ENCODE results near the gene WDR33. TPM values are rescaled to one million over a fixed set of nuclear protein-coding genes. Genes with fewer than 3 reads are reported as not detected.
A peak's percentile ranks its signal among the peaks of the same experiment; 100 is the strongest.

Gene WDR33
- total RNA-seq, 1 donor from 2014 or later: 81.0 TPM

- no peak for DNase-seq (ENCODE audit: low spot score)
- no peaks in the 10 kb centered on the region for H3K9me3 Mint-ChIP-seq
- no peaks in the 10 kb centered on the region for H3K27me3 Mint-ChIP-seq (ENCODE audit: insufficient read depth)
- peaks cover 23% of the 10 kb centered on the region for H3K36me3 Mint-ChIP-seq (ENCODE audit: low read depth)
- peak overlapping the region; percentile 91 for H3K4me3 Mint-ChIP-seq
- peaks cover 35% of the 10 kb centered on the region for H3K4me1 Mint-ChIP-seq (ENCODE audit: low read depth)
- H3K27ac Mint-ChIP-seq: peak overlapping the region; percentile 96
- intact Hi-C loops (cut with micrococcal nuclease): loop anchor here (1.0 to 10.0 kb wide), 3 partner anchors 109 to 618 kb away; partner anchors contain the start of gene WDR33
These were observed 108.5 kb downstream of the WDR33 start for GRCh38 chr2:127702395-127703009.

- Mint-ChIP-seq H3K4me3 (peak overlapping the region; percentile 91), H3K27me3 (ENCODE audit: insufficient read depth) (no peaks in the 10 kb centered on the region), H3K9me3 (no peaks in the 10 kb centered on the region), H3K27ac (peak overlapping the region; percentile 96), H3K4me1 (ENCODE audit: low read depth) (peaks cover 35% of the 10 kb centered on the region), H3K36me3 (ENCODE audit: low read depth) (peaks cover 20% of the 10 kb centered on the region)
- DNase-seq (ENCODE audit: low spot score): peak; percentile 78
- intact Hi-C loops (cut with micrococcal nuclease): loop anchor here (1.0 to 10.0 kb wide), 11 partner anchors 53 to 617 kb away; partner anchors contain the start of genes IWS1, MAP3K2, UGGT1 and WDR33
These were observed 109.1 kb downstream of the WDR33 start for GRCh38 chr2:127701651-127702394.

- Mint-ChIP-seq H3K27me3 (ENCODE audit: insufficient read depth) (no peaks in the 10 kb centered on the region), H3K9me3 (no peaks in the 10 kb centered on the region), H3K36me3 (ENCODE audit: low read depth) (peaks cover 19% of the 10 kb centered on the region), H3K4me1 (ENCODE audit: low read depth) (peaks cover 35% of the 10 kb centered on the region), H3K4me3 (peak within 1 kb of the TSS; percentile 92), H3K27ac (peak within 1 kb of the TSS; percentile 97)
- DNase-seq (ENCODE audit: low spot score): peak; percentile 89
- intact Hi-C loops (cut with micrococcal nuclease): loop anchor here (1.0 to 10.0 kb wide), 10 partner anchors 52 to 616 kb away; partner anchors contain the start of genes IWS1, MAP3K2 and UGGT1
These were observed 109.7 kb downstream of the WDR33 start, which contains the start of gene SFT2D3 for GRCh38 chr2:127701193-127701650. Gene SFT2D3 (plus strand): TSS chr2:127701497. CDS start chr2:127701529, 32 bp downstream.

- H3K27ac Mint-ChIP-seq: peak overlapping the region; percentile 97
- peak overlapping the region; percentile 92 for H3K4me3 Mint-ChIP-seq
- peaks cover 17% of the 10 kb centered on the region for H3K36me3 Mint-ChIP-seq (ENCODE audit: low read depth)
- no peak for DNase-seq (ENCODE audit: low spot score)
- H3K27me3 Mint-ChIP-seq (ENCODE audit: insufficient read depth): no peaks in the 10 kb centered on the region
- no peaks in the 10 kb centered on the region for H3K9me3 Mint-ChIP-seq
- intact Hi-C loops (cut with micrococcal nuclease): loop anchor here (1.0 to 10.0 kb wide), 10 partner anchors 52 to 616 kb away; partner anchors contain the start of genes IWS1, MAP3K2 and UGGT1
- H3K4me1 Mint-ChIP-seq (ENCODE audit: low read depth): peaks cover 35% of the 10 kb centered on the region
These were observed 110.3 kb downstream of the WDR33 start for GRCh38 chr2:127700527-127701192.

GRCh38 chr2:127698553-127699355 lies 112.2 kb downstream of the WDR33 start:
- intact Hi-C loops (cut with micrococcal nuclease): loop anchor here (5.0 kb wide), 1 partner anchor 106 kb away; no protein-coding TSS in a partner anchor
- H3K27ac Mint-ChIP-seq: peak overlapping the region; percentile 3

GRCh38 chr2:127697482-127698180 lies 113.3 kb downstream of the WDR33 start:
- Mint-ChIP-seq H3K4me1 (ENCODE audit: low read depth) (peaks cover 20% of the 10 kb centered on the region), H3K27ac (no peak overlapping the region), H3K4me3 (no peak overlapping the region), H3K9me3 (no peaks in the 10 kb centered on the region), H3K36me3 (ENCODE audit: low read depth) (peaks cover 5% of the 10 kb centered on the region), H3K27me3 (ENCODE audit: insufficient read depth) (no peaks in the 10 kb centered on the region)
- no peak for DNase-seq (ENCODE audit: low spot score)
- intact Hi-C loops (cut with micrococcal nuclease): loop anchor here (5.0 kb wide), 1 partner anchor 105 kb away; no protein-coding TSS in a partner anchor

More at GRCh38 chr2:127698553-127699355, 112.2 kb downstream of the WDR33 start:
- Mint-ChIP-seq H3K4me3 (no peak overlapping the region), H3K27me3 (ENCODE audit: insufficient read depth) (no peaks in the 10 kb centered on the region), H3K9me3 (no peaks in the 10 kb centered on the region), H3K36me3 (ENCODE audit: low read depth) (peaks cover 6% of the 10 kb centered on the region), H3K4me1 (ENCODE audit: low read depth) (peaks cover 27% of the 10 kb centered on the region)
- DNase-seq (ENCODE audit: low spot score): no peak

GRCh38 chr2:127695491-127696472 lies 115.2 kb downstream of the WDR33 start:
- intact Hi-C loops (cut with micrococcal nuclease): loop anchor here (5.0 kb wide), 1 partner anchor 103 kb away; no protein-coding TSS in a partner anchor

GRCh38 chr2:127694986-127695385 lies 116.0 kb downstream of the WDR33 start:
- no peak for DNase-seq (ENCODE audit: low spot score)
- H3K27me3 Mint-ChIP-seq (ENCODE audit: insufficient read depth): no peaks in the 10 kb centered on the region
- no peaks in the 10 kb centered on the region for H3K36me3 Mint-ChIP-seq (ENCODE audit: low read depth)
- no peak overlapping the region for H3K27ac Mint-ChIP-seq
- intact Hi-C loops (cut with micrococcal nuclease): loop anchor here (5.0 kb wide), 1 partner anchor 103 kb away; no protein-coding TSS in a partner anchor
- peaks cover under 1% of the 10 kb centered on the region for H3K4me1 Mint-ChIP-seq (ENCODE audit: low read depth)
- H3K4me3 Mint-ChIP-seq: no peak overlapping the region
- peaks cover 20% of the 10 kb centered on the region for H3K9me3 Mint-ChIP-seq

More at GRCh38 chr2:127695491-127696472, 115.2 kb downstream of the WDR33 start:
- DNase-seq (ENCODE audit: low spot score): no peak
- Mint-ChIP-seq H3K9me3 (peaks cover 18% of the 10 kb centered on the region), H3K4me1 (ENCODE audit: low read depth) (peaks cover 9% of the 10 kb centered on the region), H3K27ac (no peak overlapping the region), H3K4me3 (no peak overlapping the region), H3K36me3 (ENCODE audit: low read depth) (no peaks in the 10 kb centered on the region), H3K27me3 (ENCODE audit: insufficient read depth) (no peaks in the 10 kb centered on the region)

GRCh38 chr2:127690696-127691095 lies 120.3 kb downstream of the WDR33 start:
- Mint-ChIP-seq H3K27ac (no peak overlapping the region), H3K4me3 (no peak overlapping the region), H3K9me3 (peaks cover 33% of the 10 kb centered on the region), H3K36me3 (ENCODE audit: low read depth) (no peaks in the 10 kb centered on the region), H3K4me1 (ENCODE audit: low read depth) (no peaks in the 10 kb centered on the region), H3K27me3 (ENCODE audit: insufficient read depth) (peaks cover 13% of the 10 kb centered on the region)
- intact Hi-C loops (cut with micrococcal nuclease): no loop called here
- no peak for DNase-seq (ENCODE audit: low spot score)

GRCh38 chr2:127688405-127688804 lies 122.6 kb downstream of the WDR33 start:
- Mint-ChIP-seq H3K4me3 (no peak overlapping the region), H3K36me3 (ENCODE audit: low read depth) (no peaks in the 10 kb centered on the region), H3K27me3 (ENCODE audit: insufficient read depth) (peaks cover 17% of the 10 kb centered on the region), H3K9me3 (peaks cover 33% of the 10 kb centered on the region), H3K4me1 (ENCODE audit: low read depth) (no peaks in the 10 kb centered on the region), H3K27ac (no peak overlapping the region)
- no peak for DNase-seq (ENCODE audit: low spot score)
- intact Hi-C loops (cut with micrococcal nuclease): no loop called here
